ENCODE results near the gene CEP170.

DNA sequence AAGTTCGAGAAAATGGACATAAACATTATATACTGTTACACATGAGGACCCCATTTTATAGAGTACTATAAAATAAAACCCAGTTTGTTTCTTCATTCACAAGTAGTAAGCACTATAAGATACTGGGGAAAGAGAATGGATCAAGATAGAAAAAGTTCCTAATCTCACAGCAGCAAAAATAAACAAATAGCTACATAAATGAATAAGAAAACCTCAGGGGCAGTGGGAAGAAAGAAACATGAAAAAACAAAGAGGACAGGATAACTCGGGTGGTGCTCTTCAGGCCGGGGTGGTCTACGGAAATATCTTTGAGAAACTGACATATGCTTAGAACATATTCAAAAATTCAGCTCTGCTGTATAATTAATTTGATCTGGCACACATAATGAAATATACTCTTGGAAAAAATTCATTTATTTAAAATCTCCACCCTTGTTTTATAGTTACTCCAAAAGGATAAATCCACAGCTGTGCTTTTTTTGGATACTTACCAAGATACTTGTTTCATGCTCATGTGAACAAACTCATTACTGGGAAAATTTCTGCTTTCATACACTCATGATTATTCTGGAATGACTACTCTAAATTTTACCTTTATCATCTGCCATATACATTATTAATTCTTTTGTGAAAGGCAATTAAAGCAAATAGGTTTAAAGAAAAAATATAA is 20.0 kb downstream of the CEP170 start:
- TF ChIP-seq POLR2A (IDR thresholded peaks at IDR 0.05), result no peak
- no peak for TF ChIP-seq CTCF (IDR thresholded peaks at IDR 0.05)
